ENCODE data around the gene DNAI1.

DNA sequence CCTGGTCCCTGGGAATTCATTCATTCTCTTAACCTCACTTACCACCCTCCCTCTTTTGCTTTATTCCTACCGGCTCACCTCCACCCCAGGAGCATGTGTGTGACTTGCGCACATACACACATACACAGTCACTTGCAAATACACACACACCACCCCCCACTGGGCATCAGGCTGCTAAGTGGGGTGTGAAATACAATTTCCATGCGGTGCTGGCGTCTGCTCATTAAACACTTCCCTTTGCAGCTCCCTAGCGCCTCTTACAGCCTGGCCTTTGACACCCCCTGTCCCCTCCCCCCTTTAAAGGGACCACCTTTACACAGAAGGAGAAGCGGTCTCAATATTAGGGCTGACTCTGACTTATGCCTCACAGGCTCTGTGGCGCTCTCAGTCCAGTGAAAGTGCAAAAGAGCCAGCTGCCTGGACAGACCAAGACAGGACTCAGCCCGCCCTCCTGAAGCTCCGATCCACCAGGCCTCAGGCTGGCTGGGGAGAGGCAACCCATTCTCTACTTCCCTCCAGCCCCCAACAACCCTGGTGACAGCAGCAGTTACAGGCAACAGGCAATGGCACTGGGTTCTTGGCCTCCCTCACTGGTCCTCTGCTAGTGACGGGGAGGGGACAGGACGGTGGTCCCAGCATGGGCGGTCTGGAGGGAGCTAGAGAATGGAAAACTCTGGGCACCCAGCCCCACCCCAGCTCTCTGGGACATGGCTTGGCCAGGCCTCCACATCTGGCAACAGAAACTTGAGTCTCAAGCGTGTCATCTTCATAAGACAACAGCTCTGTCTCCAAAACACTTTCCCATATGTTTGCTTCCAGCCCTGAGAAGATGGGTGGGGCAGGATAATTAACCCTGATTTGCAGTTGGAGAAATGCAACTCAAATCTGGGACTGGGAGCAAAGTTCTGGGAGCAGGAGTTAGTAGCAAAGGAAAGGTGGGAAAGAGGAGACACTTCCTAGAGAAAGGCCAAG is 52.2 kb downstream of the DNAI1 start:
- no peak for TF ChIP-seq CTCF (IDR thresholded peaks at IDR 0.05 in 4 of 5, conservative IDR thresholded peaks at IDR 0.05 in 1 of 5)
- no peak for TF ChIP-seq POLR2A (IDR thresholded peaks at IDR 0.05)
